ENCODE data around the gene EDEM3.
"Not testable (repeated sequence)": the region's sequence is repeated elsewhere in the genome, so short reads cannot be mapped to it uniquely, and the experiment has no call there.

The EDEM3 gene

DNA sequence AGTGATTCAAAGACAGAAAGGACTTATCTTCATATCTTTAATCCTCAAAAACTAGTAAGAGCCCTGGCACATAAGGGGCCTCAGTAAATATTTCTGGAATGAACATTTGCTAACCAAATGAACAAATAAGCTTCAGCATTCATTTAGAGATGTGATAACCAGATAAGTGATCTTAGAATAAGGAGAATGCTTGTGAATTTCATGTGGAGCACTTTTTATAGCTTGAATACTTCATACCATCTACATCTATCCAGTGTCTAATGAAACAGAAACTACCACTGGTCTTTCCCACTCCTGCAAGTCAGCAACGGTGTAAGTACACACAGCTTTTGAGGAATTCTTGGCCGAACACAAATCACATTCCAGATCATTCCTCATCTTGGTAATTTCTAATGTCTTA lies 38.5 kb downstream of the EDEM3 start:
- DNase-seq: no peak

DNA sequence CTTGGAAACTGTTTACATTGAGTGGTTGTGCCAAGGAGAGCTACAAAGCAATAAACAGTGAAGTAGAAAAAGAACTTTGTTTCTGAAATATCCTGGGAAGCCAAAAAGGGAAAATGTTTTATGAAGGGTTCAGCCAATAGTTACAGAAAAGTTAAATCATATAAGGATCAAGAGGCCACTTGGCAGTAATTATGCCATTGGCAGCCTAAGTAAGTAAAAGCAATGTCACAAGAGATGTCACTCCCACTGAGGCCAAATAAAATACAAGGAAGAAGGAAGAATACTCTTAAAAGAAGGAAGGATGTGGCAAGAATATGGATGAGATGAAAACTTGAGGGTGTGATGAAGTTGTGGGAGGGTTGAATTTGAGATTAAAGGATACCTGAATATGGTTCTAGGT lies 45.2 kb downstream of the EDEM3 start:
- DNase-seq: no peak

DNA sequence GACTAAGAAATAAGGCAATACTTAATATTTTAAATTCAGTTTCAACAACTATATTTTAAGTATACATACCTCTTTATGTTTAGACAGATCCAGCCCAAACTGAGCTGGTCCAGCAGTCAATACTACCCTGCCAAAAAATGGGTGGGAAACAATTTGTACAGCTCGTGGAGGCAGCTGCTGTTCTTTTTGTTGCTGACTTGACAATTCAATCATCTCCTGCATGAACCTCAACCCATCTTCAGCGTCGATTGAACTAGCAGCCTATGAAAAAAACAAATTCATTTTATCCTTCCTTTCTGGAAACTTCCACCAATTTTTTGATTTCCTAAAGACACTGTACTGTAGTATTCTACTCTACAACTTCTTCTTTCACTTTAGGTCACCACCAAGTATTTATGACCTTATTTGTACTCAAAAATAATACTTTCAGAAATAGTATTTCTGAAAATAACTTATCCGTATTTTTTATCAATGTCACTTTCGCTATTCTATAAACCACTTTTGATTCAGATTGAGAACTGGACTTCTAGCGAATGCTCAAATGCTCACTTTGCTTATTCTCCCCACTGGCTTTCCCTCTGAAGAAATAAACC lies 46.5 kb downstream of the EDEM3 start:
- DNase-seq: no peak

DNA sequence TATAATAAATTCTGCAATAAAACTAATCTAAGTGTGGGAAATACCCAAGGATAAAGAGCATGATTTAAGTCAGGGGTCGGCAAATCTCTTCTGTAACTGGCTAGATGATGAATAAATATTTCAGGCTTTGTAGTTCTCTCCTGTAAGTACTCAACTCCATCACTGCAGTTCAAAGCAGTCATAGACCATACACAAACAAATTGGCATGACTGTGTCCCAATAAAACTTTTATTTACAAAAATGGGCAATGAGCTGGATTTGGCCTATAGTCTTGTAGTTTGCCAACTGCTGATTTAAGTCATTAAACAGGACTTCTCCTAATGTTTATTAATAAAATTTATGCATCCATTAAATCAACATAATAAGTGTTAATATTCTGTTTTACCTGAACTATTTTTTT lies 49.4 kb downstream of the EDEM3 start:
- DNase-seq: no peak

DNA sequence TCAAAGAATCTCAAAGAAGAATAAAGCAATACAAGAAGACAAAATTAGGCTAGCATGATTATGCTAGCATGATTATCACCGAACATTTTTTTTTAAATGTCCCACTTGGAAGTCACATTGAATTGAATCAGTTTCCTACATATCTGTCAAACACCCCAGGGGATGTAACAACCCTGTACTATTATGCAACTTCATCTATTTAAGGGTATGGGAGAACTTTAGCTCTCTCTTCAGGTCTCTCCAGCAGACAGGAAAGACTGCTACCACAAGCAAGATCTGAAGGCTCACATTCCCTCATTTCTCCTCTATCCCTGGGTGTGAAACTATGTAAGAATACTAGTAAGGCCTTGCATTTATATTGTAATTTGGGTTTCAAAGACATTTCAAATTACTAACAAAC lies 52.8 kb downstream of the EDEM3 start:
- DNase-seq: no peak

DNA sequence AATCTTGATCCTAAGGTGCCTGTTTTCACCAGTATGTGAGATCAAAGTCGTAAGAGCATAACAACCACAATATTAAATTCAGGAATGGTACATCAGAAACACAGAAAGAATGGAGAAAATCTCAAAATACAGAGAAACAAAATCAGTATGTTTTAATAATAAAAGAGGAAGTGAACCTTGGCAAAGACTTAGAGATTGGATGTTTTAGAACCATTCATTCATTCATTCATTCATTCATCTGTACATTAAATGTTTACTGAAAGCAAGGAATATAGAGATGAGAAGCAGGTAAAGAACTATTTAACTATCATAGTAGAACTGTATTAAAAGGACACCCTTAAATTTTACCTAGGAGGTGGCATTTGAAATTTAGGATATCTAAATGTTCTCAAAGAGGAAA lies 55.7 kb downstream of the EDEM3 start:
- DNase-seq: no peak

DNA sequence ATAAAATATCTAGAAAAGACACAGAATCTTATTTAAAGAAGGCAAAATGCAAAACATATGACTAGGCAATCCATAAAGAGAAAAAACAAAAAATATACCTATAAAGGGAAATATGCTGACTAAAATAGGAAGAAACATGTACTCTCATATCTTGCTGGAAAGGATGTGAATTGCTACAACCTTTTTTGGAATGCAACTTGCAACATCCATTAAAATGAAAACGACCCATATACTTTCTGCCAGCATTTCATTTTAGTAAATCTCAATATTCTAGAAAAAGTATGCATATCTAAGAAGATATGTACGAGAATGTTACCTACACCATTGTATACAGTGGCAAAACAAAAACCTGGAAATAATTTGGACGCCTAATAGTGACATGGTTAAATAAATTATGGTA lies 56.6 kb downstream of the EDEM3 start:
- DNase-seq: no peak

DNA sequence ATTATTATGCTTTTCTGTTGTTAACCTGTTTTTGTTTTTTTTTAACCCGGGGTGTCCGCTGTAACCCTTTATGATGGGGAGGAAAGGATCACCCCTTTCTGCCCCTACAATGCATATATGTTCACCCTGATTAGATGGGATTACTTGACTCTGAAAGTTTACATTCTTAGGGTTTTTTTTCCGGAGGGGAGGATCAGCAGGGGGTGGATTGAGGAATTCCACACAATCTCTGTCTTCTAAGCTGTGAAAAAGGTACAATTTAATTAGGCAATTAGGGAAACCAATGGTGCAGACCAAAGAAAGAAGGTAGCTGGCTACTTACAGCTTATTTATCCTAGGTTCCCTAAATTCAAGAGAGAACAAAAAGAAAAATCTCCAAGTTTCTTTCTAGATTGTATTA lies 58.3 kb downstream of the EDEM3 start:
- no peak for DNase-seq

DNA sequence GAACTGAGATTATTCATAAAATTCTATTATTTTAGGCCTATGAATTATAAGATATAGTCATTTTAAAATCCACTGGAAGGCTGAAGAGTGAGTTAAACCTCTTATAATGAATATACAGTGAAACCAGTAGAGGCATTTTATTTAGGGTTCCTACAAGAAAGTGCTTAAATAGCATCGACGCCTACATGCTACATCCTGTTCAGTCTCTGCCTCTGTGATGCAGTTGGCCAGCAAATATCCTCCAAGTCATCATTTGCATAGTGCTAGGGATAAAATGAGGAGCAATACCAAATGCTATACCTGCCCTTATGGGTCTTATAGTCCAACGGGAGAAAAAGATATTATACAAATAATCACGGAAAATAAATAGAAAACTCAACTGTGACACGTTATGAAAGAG lies 59.6 kb downstream of the EDEM3 start:
- no peak for DNase-seq

DNA sequence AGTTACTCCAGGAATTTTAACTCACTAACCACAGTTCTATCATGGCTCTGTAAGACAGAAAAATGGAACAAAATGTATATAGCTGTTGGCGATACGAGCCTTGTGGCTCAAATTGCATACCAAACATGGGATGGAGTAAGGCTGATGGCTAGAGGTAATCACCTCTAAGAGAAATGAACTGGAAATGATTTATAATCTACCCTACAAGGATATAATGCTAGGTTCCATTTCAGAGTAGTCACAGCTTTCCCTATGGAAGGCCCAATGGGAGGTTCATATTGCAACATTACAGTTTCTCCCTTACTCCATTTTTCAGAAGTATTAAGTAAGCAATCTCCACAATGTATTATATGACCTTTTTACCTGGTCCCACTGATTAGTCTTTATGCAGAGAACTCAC lies 61.6 kb downstream of the EDEM3 start:
- no peak for DNase-seq

DNA sequence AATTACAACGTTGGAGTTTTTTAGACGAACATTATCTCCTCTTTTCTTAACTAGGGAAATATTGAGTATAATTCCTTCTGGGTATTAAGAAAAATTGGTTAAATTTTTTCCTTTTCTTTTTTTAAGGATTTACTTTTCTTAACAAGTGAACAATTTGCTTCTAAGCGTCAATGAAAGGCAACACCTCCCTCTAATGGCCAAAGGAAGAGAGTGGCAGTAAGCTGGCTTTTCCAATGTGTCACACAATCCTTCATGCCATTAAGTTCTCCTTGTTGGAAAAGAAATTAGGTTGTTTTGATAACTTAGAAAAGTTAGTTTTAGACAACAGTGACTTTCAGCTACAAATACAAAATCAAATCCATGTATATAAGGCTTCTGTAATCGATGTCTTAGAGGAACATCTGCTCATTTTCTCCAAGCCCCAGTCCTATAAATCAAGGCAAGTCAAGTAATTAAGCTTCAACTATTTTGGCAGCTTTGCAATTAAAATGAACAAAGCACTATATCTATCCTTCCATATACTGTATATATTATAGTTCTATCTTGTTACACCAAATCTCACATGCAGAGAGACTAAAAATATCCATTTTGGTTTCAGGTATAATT lies 62.8 kb downstream of the EDEM3 start:
- DNase-seq: no peak

DNA sequence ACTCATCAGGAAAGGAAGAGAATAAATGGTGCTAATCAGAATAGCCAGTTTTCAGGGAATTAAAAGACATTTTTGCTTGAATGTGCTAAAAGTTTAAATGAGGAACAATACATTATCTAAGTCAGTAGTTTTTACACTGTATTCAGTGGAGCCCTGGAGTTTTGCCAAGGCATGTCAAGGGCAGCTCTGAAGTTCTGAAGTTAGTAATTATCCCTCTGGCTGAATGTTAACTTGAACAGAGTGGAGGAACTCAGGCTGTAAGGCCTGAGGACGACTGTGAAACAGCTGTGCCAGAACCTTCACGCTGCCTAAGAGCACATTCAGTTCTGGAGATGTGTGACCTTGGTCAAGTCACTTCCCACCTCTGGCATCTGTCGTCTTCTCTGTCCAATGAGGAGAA lies 68.1 kb downstream of the EDEM3 start:
- DNase-seq: no peak

DNA sequence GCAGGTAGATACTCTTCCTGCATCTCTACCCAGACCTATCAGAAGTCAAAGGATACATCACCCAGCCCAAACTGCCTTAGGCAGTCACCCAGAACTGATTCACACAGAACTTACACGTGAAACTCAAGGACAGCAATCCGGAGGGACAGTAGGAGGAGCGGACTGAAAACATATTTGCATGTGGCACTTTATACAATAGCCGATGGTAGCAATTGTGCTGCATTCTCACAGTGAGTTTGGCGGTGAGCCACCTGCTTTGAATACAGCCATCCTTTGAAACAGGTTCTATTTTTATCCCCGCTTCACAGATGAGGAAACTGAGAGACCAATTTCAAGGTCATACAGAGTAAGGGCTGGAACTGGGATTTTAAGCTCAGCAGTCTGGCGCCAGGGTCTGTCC lies 69.5 kb downstream of the EDEM3 start:
- DNase-seq: no peak

DNA sequence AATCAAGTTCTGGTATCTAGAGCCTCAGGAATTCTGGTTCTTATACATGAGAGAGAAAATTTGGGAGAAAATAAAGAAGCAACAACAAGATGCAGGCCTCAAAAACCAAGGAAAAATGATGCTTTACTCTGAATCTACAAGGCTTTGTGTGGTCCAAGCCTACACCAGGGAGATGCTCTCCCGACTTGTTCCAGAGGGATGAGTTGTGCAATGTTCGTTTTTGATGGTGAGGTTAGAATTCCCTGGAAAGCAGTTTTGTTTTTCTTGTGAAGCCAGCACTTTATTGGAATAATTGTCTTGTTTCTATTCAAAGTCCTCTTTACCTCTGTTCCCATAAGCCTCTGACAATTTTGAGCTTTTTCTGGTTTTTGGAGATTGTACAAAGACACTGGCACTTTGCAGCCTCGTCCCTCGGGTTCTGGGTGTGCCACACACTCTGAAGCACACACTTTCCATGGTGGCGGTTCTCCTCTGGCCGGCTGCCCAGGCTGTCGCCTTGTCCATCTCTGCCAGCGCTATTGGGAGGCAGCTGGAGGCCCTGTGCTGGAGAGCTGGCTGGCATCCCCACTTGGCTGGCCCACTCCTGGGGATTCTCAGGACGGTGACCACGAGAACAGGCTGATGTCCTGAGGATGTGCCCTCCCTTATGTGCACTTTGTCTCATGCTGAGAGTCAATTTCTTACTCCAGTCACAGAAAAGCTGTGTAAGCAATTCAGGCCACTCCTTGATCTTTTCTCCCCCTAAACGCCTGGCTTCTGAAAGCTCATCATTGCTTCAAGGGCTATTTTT lies 70.2 kb downstream of the EDEM3 start:
- no peak for DNase-seq

DNA sequence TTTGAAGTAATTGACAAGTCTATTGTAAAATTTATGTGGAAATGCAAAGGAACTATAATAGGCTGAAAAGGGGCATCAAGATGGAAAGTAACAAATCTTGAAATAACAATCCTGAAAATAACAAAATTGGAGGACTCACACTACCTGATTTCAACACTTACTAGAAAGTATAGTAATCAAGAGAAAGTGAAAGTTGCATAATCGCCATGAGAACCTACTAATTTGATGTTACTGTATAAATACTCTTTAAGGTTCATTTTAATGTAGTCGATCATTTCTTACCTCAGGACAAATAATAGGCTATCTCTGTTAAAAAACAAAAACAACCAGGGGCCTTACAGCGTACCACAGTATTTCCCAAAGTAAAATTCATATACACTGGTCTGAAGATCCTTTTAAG lies 71.7 kb downstream of the EDEM3 start:
- DNase-seq: no peak

DNA sequence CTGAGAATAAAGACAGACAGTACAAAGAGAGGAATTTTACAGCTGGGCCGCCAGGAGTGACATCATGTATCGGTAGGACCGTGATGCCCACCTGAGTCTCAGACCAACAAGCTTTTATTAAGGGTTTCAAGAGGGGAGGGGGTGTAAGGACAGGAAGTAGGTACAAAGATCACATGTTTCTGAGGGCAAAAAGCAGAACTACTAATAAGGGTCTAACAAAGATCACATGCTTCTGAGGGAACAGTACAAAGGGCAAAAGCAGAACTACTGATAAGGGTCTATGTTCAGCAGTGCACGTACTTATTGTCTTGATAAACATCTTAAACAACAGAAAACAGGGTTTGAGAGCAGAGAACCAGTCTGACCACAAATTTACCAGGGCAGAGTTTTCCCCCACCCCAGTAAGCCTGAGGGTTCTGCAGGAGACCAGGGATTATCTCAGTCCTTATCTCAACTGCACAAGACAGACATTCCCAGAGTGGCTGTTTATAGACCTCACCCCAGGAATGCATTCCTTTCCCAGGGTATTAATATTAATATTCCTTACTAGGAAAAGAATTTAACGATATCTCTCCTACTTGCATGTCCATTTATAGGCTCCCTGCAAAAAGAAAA lies 73.9 kb downstream of the EDEM3 start:
- DNase-seq: not testable (repeated sequence)

DNA sequence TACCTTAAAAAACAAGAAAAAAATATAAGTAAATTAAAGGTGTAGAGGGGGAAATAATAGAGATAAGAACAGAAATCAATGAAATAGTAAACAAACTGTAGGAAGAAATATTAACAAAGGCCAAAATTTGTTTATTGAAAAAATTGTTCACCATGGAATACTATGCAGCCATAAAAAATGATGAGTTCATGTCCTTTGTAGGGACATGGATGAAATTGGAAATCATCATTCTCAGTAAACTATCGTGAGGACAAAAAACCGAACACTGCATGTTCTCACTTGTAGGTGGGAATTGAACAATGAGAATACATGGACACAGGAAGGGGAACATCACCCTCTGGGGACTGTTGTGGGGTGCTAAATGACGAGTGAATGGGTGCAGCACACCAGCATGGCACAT lies 75.2 kb downstream of the EDEM3 start:
- not testable (repeated sequence) for DNase-seq

DNA sequence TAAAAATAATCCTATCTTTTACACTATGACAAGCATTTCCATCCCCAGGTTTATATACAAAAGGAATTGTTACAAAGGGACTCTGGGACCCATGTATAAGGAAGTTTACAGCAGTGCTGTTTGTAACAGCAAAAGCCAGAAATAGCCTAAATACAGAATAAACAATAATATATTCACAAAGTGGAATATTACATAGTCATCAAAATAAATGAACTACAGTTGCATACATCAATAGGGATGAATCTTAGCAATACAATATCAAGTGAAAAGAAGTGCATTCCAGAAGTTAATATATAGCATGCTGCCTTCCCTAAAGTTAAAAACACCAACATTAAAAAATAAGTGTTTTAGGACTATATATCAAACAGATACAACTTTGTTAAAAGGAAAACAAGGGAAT lies 77.3 kb downstream of the EDEM3 start:
- no peak for DNase-seq

DNA sequence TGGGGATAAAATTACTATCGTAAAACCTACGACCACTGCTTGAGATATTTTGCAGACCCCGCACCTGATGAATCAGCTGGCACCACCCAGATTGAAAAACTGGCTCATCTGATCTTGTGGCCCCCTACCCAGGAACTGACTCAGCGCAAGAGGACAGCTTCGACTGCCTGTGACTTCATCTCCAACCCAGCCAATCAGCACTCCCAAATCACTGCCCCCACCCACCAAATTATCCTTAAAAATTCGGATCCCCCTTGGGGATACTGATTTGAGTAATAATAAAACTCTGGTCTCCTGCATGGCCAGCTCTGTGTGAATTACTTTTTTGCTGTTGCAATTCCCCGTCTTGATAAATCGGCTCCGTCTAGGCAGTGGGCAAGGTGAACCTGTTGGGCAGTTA lies 81.4 kb downstream of the EDEM3 start:
- no peak for DNase-seq

DNA sequence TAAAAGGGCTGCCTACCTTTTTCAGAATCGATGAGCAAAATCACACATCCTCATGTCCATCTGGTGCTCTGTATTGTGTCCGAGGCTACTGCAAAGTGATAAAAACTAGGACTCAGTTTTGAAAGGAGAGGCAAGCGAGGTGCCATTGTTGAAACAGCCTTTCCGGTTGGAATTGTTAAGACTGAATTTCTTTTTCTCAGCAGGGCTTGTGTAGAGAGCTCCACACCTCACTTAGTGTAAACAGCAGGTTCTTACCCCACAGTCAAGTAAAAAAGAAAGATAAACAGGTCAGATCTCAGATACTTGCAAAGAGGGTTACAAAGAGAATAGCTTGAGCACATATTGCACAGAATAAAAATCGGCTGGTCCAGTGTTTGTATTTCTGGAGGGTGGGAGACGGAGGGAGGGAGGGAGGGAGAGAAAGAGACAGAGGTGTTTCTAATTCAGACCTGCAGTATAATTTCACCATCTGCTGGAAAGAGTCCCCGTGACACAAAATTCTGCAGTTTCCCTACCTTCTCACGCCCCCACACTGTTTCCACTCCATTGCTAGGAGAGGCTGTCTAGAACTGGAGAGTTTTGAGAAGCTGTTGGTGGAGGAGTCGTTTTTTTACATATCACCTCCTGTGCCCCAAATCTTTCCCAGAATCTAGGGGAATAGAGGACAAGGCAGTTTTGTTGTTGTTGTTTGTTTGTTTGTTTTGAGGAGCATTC lies 82.5 kb downstream of the EDEM3 start:
- no peak for DNase-seq

DNA sequence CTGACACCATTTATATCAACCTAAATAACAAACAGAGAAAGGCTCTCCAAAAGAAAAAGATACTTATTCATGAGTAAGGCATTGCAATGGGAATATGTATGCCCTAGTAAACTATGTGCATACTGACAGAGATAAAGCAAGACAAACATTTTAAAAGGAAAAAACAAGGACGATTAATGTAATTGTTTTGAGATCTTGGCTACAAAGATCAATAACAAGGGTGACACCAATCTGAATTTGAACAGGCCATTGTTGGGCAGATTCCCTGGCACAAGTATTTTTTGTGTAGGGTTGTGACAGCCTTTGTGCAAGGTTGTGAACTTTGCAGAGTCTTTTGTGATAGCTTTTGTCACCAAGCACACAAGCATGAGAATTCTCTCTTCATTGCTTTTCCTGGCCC lies 85.3 kb downstream of the EDEM3 start:
- DNase-seq: no peak

DNA sequence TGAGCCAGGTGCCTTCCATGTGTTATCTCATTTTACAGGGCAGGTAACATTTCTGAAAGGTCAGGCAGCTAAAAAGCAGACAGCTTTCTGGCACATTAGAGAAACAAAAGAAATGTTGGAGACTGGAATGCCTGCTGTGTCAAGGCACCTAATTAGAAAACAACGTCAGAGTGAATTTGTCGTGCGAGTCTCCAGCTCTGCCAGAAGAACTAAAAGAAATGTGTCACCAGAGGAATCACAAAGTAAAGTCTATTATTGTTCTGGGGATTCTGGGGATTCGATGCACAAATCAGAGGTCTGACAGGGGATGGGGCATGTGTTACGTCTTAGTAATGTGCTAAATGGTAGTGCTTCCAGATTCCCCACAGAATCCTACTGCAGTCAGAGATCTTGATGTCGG lies 89.3 kb downstream of the EDEM3 start:
- no peak for DNase-seq

DNA sequence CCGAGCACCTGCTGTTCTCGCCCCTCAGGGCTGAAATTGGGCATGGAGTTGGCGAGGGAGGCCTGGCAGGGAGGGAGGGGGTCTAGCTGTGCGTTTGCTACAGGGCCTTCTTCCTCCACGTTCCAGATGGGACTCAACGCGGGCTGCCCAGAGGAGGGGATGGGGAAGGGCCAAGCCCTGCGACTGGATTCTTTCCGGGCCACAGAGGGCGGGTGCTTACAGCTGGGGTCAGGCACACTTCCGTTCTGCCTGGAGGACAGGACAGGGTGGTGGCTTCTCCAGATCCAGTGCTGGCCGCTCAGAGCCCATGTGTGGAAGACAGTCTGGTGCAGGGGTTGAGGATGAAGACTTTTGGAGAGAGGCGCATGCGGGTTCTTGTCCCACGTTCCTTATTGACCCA lies 90.0 kb downstream of the EDEM3 start:
- DNase-seq: no peak

All from effector CD8-positive, alpha-beta T cell (primary cell).